Stimulated activated CD4-positive, alpha-beta T cell treated with anti-CD3 and anti-CD28 coated beads, Interleukin-2, amount 100 ng/mL, for 24 hours (primary cell): ENCODE results near the gene KIRREL3.

ENCODE experiments used
- DNase-seq, 2 donors: peaks; one replicate each; pipeline ENCODE4 v3.0.0-alpha.2; 2020

Gene KIRREL3

GRCh38 chr11:126863294-126863997 lies 137.1 kb downstream of the KIRREL3 start:
- no peak for DNase-seq

DNA sequence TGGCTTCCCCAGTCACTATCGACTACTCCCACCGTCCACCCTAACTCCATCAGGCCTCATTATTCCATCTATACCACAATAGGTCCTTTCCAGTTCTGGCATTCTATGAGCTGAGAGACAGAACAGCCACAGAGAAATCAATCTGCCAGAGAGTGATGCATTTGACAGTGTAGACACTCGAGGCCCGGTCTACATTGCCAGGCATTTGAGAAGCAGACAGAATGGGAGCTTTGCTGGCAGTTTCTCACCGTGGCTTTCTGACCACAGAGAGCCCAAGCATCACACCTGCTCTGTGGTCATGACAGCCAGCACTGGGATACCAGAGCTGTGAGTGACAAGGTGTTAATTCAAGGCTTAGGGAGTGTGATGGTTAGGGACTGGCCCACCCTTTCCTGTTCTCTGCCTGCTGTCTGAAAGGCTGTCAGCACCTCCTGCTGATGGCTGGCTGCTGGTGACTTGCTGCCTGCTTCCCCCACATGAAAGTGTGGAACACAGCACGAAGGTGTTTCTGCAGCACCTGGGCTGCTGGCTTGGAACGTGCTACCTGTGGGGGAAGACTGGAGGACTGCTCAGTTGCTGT lies 137.8 kb downstream of the KIRREL3 start:
- no peak for DNase-seq

GRCh38 chr11:126861796-126862459 lies 138.6 kb downstream of the KIRREL3 start:
- DNase-seq: no peak

DNA sequence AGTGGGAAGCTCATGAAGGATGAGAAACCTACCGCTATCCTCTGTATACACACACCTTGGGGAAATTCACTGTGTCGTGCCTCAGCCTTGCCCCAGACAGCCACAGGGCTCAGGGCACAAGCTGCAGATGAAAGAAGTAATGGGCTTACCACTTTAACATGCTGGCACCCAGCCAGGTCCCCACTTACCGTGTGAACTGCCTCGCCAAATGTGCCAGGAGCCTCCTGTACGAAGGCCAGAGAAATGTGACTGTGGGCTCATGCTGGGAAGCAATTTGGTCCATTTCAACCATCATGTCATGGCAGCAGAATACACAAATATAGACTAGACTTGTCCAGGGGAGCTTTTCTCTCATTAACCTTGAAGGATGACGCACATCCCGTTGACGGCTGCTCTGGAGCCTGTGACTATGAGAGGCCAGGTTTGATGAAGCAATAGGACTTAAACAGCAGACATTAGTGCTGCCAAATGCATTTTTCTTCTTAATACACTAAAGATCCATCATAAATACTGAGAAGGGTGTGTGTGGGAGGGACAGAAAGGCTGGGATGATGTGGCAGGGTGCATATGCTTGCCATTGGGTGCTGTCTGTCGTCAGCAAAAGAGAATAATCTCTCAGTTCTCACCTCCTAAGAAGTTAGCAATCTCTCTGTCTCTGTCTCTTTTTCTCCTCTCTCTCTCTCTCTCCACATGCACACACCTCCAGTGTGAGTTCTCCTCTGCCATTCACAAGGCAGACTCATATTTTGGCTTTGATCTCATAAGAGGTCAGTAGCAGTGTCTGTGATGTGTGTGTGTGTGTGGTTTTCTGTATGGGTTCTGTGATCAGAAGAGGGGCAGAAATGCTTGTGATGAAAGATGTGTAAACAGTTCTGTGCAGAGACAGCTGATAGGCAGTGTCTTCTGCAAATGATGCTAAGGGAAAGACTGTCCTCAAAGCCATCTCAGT lies 142.4 kb downstream of the KIRREL3 start:
- no peak for DNase-seq

DNA sequence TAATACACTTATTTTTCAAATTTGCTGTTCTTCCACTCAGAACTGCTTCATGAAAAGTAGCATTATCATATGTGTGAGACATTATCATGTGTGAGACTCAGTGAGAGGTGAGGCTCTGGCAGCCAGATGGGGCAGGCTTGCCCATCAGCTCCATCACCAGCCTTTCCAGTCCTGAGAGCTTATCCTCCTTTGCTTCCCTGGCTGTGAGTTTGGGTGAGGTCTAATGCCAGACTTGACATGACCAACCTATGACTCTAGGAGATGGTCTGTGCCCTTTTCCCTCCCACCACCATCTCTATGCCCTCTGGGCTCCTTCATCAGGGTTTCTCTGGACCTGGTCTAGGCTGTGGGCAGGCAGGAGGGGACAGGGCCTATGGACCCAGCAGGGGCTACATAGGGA lies 145.0 kb downstream of the KIRREL3 start:
- no peak for DNase-seq

- no peak for DNase-seq
These were observed 146.8 kb downstream of the KIRREL3 start for GRCh38 chr11:126853732-126854131.

GRCh38 chr11:126844789-126845188 lies 155.8 kb downstream of the KIRREL3 start:
- no peak for DNase-seq

DNA sequence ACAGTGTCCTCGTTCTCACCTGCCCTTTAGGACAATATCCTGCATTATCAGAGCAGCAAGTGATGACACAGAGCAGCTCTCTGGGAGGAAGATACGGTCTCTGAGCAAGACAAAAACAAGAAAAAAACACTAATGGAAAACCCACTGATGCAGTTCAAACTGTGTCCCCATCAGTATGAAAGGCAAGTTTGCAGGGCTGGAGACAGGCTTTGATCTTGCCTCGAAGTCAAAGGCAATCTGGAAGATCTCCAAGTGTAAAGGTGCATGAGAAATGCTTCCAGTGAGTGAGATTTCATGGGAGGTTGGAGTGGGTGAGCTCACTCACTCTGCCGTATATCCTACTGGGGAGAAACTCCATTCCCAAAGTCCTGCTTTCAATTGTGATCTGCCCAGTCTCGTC lies 157.5 kb downstream of the KIRREL3 start:
- no peak for DNase-seq

GRCh38 chr11:126841999-126842398 lies 158.6 kb downstream of the KIRREL3 start:
- no peak for DNase-seq

DNA sequence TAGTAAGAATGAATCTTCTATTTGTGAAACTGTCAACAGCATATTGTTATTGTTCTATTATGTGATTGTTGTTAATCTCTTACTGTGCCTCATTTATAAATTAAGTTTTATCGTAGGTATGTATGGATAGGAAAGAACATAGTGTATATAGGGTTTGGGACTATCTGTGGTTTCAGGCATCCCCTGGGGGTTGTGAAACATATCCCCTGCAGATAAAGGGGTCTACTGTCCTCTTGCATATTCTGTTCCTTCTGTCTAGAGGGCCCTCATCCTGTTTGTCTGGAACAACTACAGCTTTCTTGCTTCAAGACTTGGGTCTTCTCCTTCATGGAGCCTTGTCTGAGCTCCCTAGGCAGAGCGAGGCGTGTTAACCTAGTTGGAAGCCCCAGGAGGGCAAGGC lies 159.6 kb downstream of the KIRREL3 start:
- no peak for DNase-seq

GRCh38 chr11:126840201-126840886 lies 160.2 kb downstream of the KIRREL3 start:
- DNase-seq: no peak

DNA sequence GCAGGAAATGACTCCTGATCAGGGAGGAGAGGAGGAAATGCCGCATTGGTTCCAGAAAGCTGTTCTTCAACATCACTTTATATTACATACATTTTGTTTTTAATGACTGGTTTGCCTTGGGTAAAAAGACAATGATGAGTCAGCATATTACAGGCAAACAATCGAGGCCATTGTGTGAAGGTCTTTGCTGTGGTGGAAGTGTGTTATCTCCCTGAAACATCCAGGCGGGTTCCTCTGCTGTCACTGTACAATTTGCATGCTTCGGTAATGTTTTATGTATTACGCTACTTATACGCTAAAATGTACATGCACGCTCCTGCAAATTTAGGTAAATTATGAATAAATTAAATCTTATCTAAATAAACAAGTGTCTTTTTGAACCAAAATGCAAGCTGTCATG lies 161.1 kb downstream of the KIRREL3 start:
- DNase-seq: no peak

- no peak for DNase-seq
These were observed 161.8 kb downstream of the KIRREL3 start for GRCh38 chr11:126838779-126839178.

DNA sequence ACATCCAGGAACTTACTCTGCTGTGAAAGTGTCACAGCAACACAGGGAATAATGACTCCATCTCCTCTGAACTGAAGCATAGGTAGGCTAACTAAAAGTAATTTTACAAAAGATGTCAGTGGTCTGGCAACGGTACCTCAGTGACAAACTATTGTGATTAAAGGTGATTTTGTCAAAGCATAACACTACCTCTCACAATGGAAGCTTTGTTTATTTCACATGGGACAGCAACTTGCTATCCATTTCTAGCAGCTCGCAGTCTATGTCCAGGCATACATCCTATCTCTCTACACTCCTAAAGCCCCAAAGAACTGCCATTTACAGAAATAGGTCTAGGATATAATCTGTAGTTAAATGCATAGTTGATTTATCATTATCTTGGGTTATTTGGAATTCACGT lies 163.0 kb downstream of the KIRREL3 start:
- no peak for DNase-seq

- DNase-seq: no peak
These were observed 166.0 kb downstream of the KIRREL3 start for GRCh38 chr11:126834573-126834972.

- no peak for DNase-seq
These were observed 166.4 kb downstream of the KIRREL3 start for GRCh38 chr11:126834149-126834548.

DNA sequence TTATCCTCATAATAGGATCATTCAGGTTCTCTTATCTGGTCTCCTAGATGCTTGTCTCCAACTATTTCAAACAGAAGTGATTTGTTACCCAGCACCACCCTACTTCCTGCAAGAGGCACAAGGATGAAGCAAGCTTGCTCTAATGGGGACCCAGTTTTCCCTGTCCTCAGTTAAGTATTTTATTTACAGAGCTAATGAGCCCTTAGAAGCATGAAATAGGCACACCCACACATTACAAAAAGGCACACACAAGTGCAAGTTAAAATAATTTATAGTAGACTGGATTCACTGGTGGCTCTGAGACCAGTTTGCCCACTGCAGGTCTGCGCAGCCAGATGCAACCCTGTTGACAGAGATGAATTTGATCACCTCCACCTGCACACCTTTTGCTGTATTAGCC lies 167.5 kb downstream of the KIRREL3 start:
- DNase-seq: no peak

GRCh38 chr11:126832387-126832786 lies 168.2 kb downstream of the KIRREL3 start:
- DNase-seq: no peak

GRCh38 chr11:126830216-126830806 lies 170.3 kb downstream of the KIRREL3 start:
- no peak for DNase-seq

DNA sequence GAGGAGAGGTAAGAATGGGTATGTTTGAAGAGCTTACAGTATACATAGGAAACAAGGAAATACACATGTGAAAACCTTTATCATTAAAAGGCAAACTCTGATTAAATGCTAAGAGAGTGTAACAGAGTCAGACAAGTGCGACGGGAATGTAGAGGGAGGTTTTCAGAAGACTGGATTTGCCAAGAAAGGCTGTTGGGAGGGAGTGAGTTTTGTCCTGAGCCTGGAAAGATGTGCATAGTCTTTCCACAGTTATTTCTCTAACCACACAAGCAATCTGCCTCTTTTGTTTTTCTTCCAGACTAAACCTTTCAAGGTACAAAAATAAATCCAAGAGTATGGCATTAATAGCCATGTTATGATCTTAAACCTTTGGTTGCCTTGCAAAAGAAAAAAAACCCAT lies 170.9 kb downstream of the KIRREL3 start:
- DNase-seq: no peak

GRCh38 chr11:126824035-126824607 lies 176.4 kb downstream of the KIRREL3 start:
- DNase-seq: no peak

DNA sequence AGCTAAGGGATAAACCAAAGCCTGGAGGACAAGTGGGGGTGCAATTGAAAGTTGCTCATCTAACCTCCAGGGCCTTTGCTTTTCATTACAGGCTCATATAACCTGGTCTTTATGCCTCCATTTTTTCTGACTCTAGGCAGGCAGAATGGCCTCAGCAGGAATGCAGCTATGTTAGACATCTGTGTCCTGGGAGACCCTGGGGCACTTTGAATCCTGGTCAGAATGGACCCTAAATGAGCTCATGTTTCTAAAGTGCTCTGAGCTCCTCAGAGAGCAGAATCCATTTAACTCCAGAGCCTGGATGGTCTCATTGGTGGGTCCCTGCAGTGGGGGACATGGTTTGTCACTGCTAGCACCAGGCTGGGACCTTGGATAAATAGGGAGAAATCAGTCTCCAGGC lies 177.3 kb downstream of the KIRREL3 start:
- DNase-seq: no peak
